Measurements from ENCODE around the gene INHBB. TPM values are rescaled to one million over a fixed set of nuclear protein-coding genes. Genes with fewer than 3 reads are reported as not detected.

The INHBB gene
- total and polyA plus RNA-seq, 8 donors: 0.37 to 7.2 (median 0.89) TPM; not detected in 1

DNA sequence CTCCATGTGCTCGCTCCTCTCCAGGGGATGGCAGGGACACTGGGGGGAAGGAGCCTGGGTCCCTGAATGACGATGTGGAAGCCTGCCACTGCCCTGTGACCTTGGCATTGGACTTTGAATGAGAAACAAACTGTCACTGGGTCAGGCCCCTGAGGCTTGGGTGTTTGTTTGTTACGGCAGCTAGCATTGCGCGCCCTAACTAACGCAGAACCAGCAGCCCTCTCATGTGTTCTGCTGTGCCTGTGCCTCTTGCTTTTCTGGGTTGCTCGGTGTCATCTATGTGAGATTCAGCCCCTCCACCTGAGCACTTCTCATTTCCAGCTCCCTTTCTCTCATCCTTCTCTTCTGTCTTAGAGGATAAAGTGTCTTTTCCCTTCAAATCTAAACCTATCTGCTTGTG is 23.6 kb upstream of the INHBB start:
- Histone ChIP-seq H3K9me3 (no peaks in the 10 kb centered on the region), H3K4me1 (peaks cover 0 to 11% (median 8%) of the 10 kb centered on the region in 4 donors), H3K27ac (no peak overlapping the region), H3K4me3 (no peak overlapping the region), H3K27me3 (peaks cover 0 to 13% (median 0%) of the 10 kb centered on the region in 3 donors), H3K36me3 (no peaks in the 10 kb centered on the region)
- WGBS, 5 donors: 92 to 96% (median 95%) methylated on average over 7 of the region's 7 CpGs
- intact Hi-C loops (cut with DNase I; ENCODE audit: low total_unique reads): no loop called here
- TF ChIP-seq POLR2AphosphoS5 (IDR thresholded peaks at IDR 0.05) (no peak), POLR2A (IDR thresholded peaks at IDR 0.05) (no peak), EP300 (IDR thresholded peaks at IDR 0.05) (no peak)
- TF ChIP-seq, protein P1, sequence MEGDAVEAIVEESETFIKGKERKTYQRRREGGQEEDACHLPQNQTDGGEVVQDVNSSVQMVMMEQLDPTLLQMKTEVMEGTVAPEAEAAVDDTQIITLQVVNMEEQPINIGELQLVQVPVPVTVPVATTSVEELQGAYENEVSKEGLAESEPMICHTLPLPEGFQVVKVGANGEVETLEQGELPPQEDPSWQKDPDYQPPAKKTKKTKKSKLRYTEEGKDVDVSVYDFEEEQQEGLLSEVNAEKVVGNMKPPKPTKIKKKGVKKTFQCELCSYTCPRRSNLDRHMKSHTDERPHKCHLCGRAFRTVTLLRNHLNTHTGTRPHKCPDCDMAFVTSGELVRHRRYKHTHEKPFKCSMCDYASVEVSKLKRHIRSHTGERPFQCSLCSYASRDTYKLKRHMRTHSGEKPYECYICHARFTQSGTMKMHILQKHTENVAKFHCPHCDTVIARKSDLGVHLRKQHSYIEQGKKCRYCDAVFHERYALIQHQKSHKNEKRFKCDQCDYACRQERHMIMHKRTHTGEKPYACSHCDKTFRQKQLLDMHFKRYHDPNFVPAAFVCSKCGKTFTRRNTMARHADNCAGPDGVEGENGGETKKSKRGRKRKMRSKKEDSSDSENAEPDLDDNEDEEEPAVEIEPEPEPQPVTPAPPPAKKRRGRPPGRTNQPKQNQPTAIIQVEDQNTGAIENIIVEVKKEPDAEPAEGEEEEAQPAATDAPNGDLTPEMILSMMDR (IDR thresholded peaks at IDR 0.05): no peak
- no peak for DNase-seq

DNA sequence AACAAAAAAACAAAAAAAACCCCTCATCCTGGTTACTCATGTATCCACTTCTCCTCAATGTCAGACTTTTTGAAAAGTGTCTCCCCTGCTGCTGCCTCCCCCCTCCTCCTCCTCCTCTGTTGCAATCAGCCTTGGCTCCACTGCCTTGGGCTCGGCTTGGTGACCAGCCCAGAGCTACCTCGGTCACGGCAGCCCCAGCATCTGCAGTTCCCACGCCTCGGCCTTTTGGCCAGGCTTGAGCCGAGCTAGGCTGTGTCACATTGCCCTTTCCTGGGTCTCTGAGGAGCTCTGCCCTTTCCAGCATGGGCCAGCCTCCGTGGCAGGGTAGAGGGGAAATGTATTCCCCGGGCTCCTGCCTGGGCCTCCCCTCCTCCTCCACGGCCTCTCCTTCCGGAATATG is 22.7 kb upstream of the INHBB start:
- peaks cover 0 to 11% (median 8%) of the 10 kb centered on the region in 4 donors for H3K4me1 ChIP-seq
- WGBS, 5 donors: 46 to 69% (median 56%) methylated on average over 8 to 10 of the region's 10 CpGs
- no peak overlapping the region for H3K4me3 ChIP-seq
- H3K36me3 ChIP-seq: no peaks in the 10 kb centered on the region
- intact Hi-C loops (cut with DNase I; ENCODE audit: low total_unique reads): no loop called here
- no peaks in the 10 kb centered on the region for H3K9me3 ChIP-seq
- DNase-seq: peak in 1 of 2 donors; percentile 43
- TF ChIP-seq EP300 (IDR thresholded peaks at IDR 0.05) (no peak), POLR2A (IDR thresholded peaks at IDR 0.05) (no peak)
- no peak overlapping the region for H3K27ac ChIP-seq
- H3K27me3 ChIP-seq: peaks cover 0 to 13% (median 0%) of the 10 kb centered on the region in 3 donors

DNA sequence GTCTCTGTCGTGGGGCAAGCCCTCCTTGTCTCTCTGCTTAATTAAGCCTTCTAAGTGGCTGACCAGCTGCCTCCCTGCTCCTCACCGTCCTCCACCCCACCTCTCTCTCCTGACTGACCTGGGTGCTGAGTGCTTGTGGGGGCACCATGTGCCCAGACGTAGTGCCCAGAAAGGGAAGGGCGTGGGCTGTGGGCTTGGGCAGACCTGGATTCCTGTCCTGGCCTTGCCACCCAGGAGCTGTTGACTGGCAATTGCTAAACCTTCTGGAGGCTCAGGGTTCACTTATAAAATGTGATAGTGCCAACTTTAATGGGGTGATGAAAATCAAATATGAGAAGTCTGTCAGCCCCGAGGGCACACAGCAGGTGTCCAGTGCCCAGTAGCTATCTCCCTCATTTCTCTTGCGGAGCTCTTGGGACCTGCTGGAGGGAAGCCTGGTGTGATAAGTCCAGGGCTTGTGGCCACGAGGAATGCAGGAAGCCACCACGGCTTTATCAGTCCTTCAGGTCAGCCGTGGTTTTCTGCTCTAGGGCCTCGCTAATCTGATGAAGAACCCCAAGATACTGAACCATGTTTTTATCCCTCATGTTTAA is 22.0 kb upstream of the INHBB start:
- TF ChIP-seq, protein P1 (IDR thresholded peaks at IDR 0.05): no peak
- TF ChIP-seq EP300 (IDR thresholded peaks at IDR 0.05) (no peak), POLR2A (IDR thresholded peaks at IDR 0.05) (no peak), POLR2AphosphoS5 (IDR thresholded peaks at IDR 0.05) (no peak)
- Histone ChIP-seq H3K9me3 (no peaks in the 10 kb centered on the region), H3K27ac (no peak overlapping the region), H3K4me1 (peaks cover 0 to 8% (median 4%) of the 10 kb centered on the region in 4 donors), H3K4me3 (no peak overlapping the region), H3K27me3 (peaks cover 0 to 13% (median 0%) of the 10 kb centered on the region in 3 donors), H3K36me3 (no peaks in the 10 kb centered on the region)
- intact Hi-C loops (cut with DNase I; ENCODE audit: low total_unique reads): no loop called here
- 46 to 72% (median 65%) methylated on average over 9 to 10 of the region's 10 CpGs for WGBS, 5 donors
- DNase-seq: no peak

DNA sequence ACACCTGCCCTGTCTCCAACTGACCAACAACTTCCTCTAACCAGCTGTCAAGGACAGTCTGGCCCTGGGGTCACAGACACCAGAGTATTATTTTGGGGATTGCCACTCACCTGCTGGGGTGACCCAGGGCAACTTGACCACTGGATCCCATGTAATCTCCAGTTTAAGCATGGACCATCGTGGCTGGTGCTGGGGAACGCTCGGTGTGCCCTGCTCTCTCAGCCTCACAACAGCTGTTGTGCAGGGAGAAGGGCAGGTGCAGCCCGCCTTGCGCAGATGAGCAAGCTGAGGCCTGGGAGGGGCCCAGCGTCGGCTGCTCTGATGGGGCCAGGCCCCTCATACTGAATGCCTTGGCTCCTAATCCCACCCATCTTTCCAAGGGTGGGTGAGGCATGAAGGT is 21.0 kb upstream of the INHBB start:
- Histone ChIP-seq H3K36me3 (no peaks in the 10 kb centered on the region), H3K27ac (no peak overlapping the region), H3K4me1 (no peaks in the 10 kb centered on the region), H3K9me3 (no peaks in the 10 kb centered on the region), H3K4me3 (no peak overlapping the region), H3K27me3 (peaks cover 0 to 16% (median 0%) of the 10 kb centered on the region in 3 donors)
- intact Hi-C loops (cut with DNase I; ENCODE audit: low total_unique reads): no loop called here
- 91 to 100% (median 94%) methylated on average over 4 to 7 of the region's 7 CpGs for WGBS, 5 donors
- no peak for TF ChIP-seq EP300 (IDR thresholded peaks at IDR 0.05)
- no peak for DNase-seq

DNA sequence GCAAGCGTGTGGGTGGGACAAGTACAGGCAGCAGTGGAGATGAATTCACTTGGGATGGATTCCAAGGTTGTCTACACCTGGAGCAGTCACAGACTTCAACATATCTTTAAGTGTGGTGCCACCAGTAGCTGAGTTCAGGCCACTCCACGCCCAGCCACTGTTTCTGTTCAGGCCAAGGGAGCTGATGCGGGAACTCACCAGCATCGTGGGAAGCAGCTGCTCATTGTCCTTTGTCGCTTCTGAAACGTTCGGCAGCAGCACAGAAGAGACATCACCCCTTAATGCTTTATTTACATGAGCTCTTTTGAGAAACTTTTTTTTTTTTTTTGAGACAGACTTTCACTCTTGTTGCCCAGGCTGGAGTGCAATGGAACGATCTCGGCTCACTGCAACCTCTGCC is 19.9 kb upstream of the INHBB start:
- no peaks in the 10 kb centered on the region for H3K9me3 ChIP-seq
- TF ChIP-seq EP300 (IDR thresholded peaks at IDR 0.05) (no peak), POLR2A (IDR thresholded peaks at IDR 0.05) (no peak), POLR2AphosphoS5 (IDR thresholded peaks at IDR 0.05) (no peak)
- TF ChIP-seq, protein P1 (IDR thresholded peaks at IDR 0.05): no peak
- H3K4me1 ChIP-seq: no peaks in the 10 kb centered on the region
- WGBS, 5 donors: 79 to 81% (median 81%) methylated on average over 9 of the region's 9 CpGs
- no peak overlapping the region for H3K27ac ChIP-seq
- no peak overlapping the region for H3K4me3 ChIP-seq
- DNase-seq: no peak
- H3K27me3 ChIP-seq: peaks cover 0 to 26% (median 0%) of the 10 kb centered on the region in 3 donors
- intact Hi-C loops (cut with DNase I; ENCODE audit: low total_unique reads): no loop called here
- H3K36me3 ChIP-seq: no peaks in the 10 kb centered on the region

All from stomach (tissue), 9 donors.